IMR-90 (cell line): ENCODE measurements around the gene CDKAL1. TPM values are rescaled to one million over a fixed set of nuclear protein-coding genes. Genes with fewer than 3 reads are reported as not detected.
A peak's percentile ranks its signal among the peaks of the same experiment; 100 is the strongest.

ENCODE experiments used
- ATAC-seq: fragments of 200-7000 bp; cut with Tn5 transposase; 2 replicates; pipeline ENCODE4 v1.9.1; 2020; ENCODE audit warnings: low read depth, mild to moderate bottlenecking, moderate library complexity
- BruUV-seq: library from RNA; stranded (reverse); fragments of 400-500 nt; replicated peaks from 2 replicates; lab custom pipeline; 2021; lab: Mats Ljungman, UMichigan
- CTCF ChIA-PET: fragments of 300-600 bp; formaldehyde crosslinking; extraction: SDS; loops from one replicate; lab custom pipeline; 2021; ENCODE audit warnings: antibody characterized with exemption; lab: Yijun Ruan, JAX
- POLR2A ChIA-PET: fragments of 300-600 bp; sonication (Branson Sonifier 250); formaldehyde crosslinking; loops from one replicate; lab custom pipeline; 2022; ENCODE audit warnings: antibody characterized with exemption; ENCODE audit not compliant: unreplicated experiment; lab: Charles Lee
- DNase-seq: peaks from one replicate; pipeline ENCODE4 v3.0.0; 2013
- H2AFZ ChIP-seq: replicated peaks from 2 replicates; pipeline ENCODE3; 2013; ENCODE audit warnings: low read length, mild to moderate bottlenecking; ENCODE audit not compliant: poor library complexity
- H2AK5ac ChIP-seq: 2 replicates; pipeline ENCODE4 v1.6.1; 2013; ENCODE audit warnings: low read depth, low read length, inconsistent platforms
- H2AK9ac ChIP-seq: replicated peaks from 2 replicates; pipeline ENCODE3; 2013; ENCODE audit warnings: mild to moderate bottlenecking, low read depth, low read length, moderate library complexity; ENCODE audit not compliant: poor library complexity
- H2BK120ac ChIP-seq: 2 replicates; pipeline ENCODE4 v1.6.1; 2013; ENCODE audit warnings: low read depth, low read length, inconsistent platforms
- H2BK15ac ChIP-seq: 3 replicates; pipeline ENCODE4 v1.6.1; 2013; ENCODE audit warnings: low read depth, low read length, inconsistent platforms
- H2BK20ac ChIP-seq: 2 replicates; pipeline ENCODE4 v1.6.1; 2013; ENCODE audit warnings: low read depth, mild to moderate bottlenecking, inconsistent platforms, low read length, moderate library complexity
- H2BK5ac ChIP-seq: 2 replicates; pipeline ENCODE4 v1.6.1; 2013; ENCODE audit warnings: mild to moderate bottlenecking, low read depth, low read length, inconsistent platforms; ENCODE audit not compliant: poor library complexity, severe bottlenecking
- H3K14ac ChIP-seq: replicated peaks from 2 replicates; pipeline ENCODE4 v1.6.1; 2013; ENCODE audit warnings: low read depth, low read length, inconsistent platforms
- H3K18ac ChIP-seq: 2 replicates; pipeline ENCODE4 v1.6.1; 2013; ENCODE audit warnings: low read depth, low read length, control low read depth
- H3K23ac ChIP-seq: 2 replicates; pipeline ENCODE4 v1.6.1; 2013; ENCODE audit warnings: low read depth, low read length, inconsistent platforms
- H3K27ac ChIP-seq: 2 replicates; pipeline ENCODE4 v1.5.1; 2013; ENCODE audit warnings: mild to moderate bottlenecking, control low read depth, low read length; ENCODE audit not compliant: insufficient read depth
- H3K27me3 ChIP-seq: 2 replicates; pipeline ENCODE4 v1.6.1; 2013; ENCODE audit warnings: low read length; ENCODE audit not compliant: control insufficient read depth, insufficient read depth
- H3K36me3 ChIP-seq: 2 replicates; pipeline ENCODE4 v1.6.1; 2013; ENCODE audit warnings: low read length, mixed read lengths; ENCODE audit not compliant: control insufficient read depth, insufficient read depth
- H3K4ac ChIP-seq: 2 replicates; pipeline ENCODE4 v1.6.1; 2013; ENCODE audit warnings: low read depth, low read length, inconsistent platforms
- H3K4me1 ChIP-seq: 2 replicates; pipeline ENCODE4 v1.6.1; 2013; ENCODE audit warnings: low read length, mixed read lengths; ENCODE audit not compliant: control insufficient read depth, insufficient read depth
- H3K4me2 ChIP-seq: 2 replicates; pipeline ENCODE4 v1.6.1; 2013; ENCODE audit warnings: low read depth, mild to moderate bottlenecking, control low read depth, low read length, moderate library complexity
- H3K4me3 ChIP-seq: 2 replicates; pipeline ENCODE4 v1.5.1; 2013; ENCODE audit warnings: low read depth, mild to moderate bottlenecking, control low read depth, low read length, moderate library complexity; ENCODE audit not compliant: insufficient read depth
- H3K56ac ChIP-seq: 2 replicates; pipeline ENCODE4 v1.6.1; 2013; ENCODE audit warnings: low read length, inconsistent platforms; ENCODE audit not compliant: insufficient read depth; ENCODE audit errors: extremely low read depth
- H3K79me1 ChIP-seq, 2 experiments: 2 replicates each; pipeline ENCODE4 v1.6.1; 2013; ENCODE audit warnings: low read length in 2 of 2, inconsistent platforms in 1 of 2, low read depth in 1 of 2
- H3K9ac ChIP-seq: 2 replicates; pipeline ENCODE4 v1.6.1; 2013; ENCODE audit warnings: low read depth, low read length, control low read depth
- H3K9me1 ChIP-seq: 2 replicates; pipeline ENCODE4 v1.6.1; 2013; ENCODE audit warnings: low read length, inconsistent platforms; ENCODE audit not compliant: insufficient read depth
- H3K9me3 ChIP-seq: 2 replicates; pipeline ENCODE4 v1.6.1; 2013; ENCODE audit warnings: low read length; ENCODE audit not compliant: control insufficient read depth, insufficient read depth
- H4K20me1 ChIP-seq: 2 replicates; pipeline ENCODE4 v1.6.1; 2013; ENCODE audit warnings: low read length, inconsistent platforms; ENCODE audit not compliant: insufficient read depth
- H4K5ac ChIP-seq: 2 replicates; pipeline ENCODE4 v1.6.1; 2013; ENCODE audit warnings: mild to moderate bottlenecking, low read depth, low read length, control low read depth
- H4K8ac ChIP-seq, 2 experiments: 2 replicates each; pipeline ENCODE4 v1.6.1; 2013; ENCODE audit warnings: low read depth in 2 of 2, low read length in 2 of 2, control low read depth in 1 of 2, inconsistent platforms in 1 of 2
- H4K91ac ChIP-seq: 2 replicates; pipeline ENCODE4 v1.6.1; 2013; ENCODE audit warnings: low read depth, low read length, inconsistent platforms; ENCODE audit not compliant: insufficient read depth
- BHLHE40 ChIP-seq: fragments of 150-350 bp; IDR thresholded peaks from 2 replicates; pipeline ENCODE4 v1.6.1; 2016; ENCODE audit warnings: mild to moderate bottlenecking, low read depth, low read length
- MAZ ChIP-seq: IDR thresholded peaks from 2 replicates; pipeline ENCODE4 v1.6.1; 2012; ENCODE audit warnings: low read depth, mild to moderate bottlenecking, low read length, improper control_type of control experiment, moderate library complexity, borderline replicate concordance
- POLR2A ChIP-seq: IDR thresholded peaks from 2 replicates; pipeline ENCODE4 v1.6.1; 2012; ENCODE audit warnings: mild to moderate bottlenecking, low read depth, low read length
- RAD21 ChIP-seq: IDR thresholded peaks from 2 replicates; pipeline ENCODE4 v1.6.1; 2012; ENCODE audit warnings: low read length, improper control_type of control experiment
- SMC3 ChIP-seq: fragments of 150-350 bp; IDR thresholded peaks from 2 replicates; pipeline ENCODE4 v1.6.1; 2016; ENCODE audit warnings: low read depth, mild to moderate bottlenecking, antibody characterized with exemption, low read length, moderate library complexity
- WGBS, 2 experiments: methylation state at CpG; one replicate each; pipeline versions ENCODE4 v1.1.5 to v1.1.7; 2013; ENCODE audit warnings: missing lambda C conversion rate in 2 of 2; ENCODE audit not compliant: insufficient read length in 1 of 2; ENCODE audit errors: extremely low coverage in 2 of 2; 5-methylcytosine and 5-hydroxymethylcytosine counted together
- dilution Hi-C: fragments of 300-500 bp; cut with HindIII; formaldehyde crosslinking; loops from one replicate; pipeline ENCODE4 v1.14.3; 2018; ENCODE audit warnings: low sequenced_read_pairs; ENCODE audit not compliant: unreplicated experiment
- in situ Hi-C: fragments of 300-500 bp; cut with MboI; formaldehyde crosslinking; loops from 3 replicates; pipeline ENCODE4 v1.14.3; 2019; ENCODE audit warnings: low sequenced_read_pairs, inconsistent platforms, mixed read lengths
- intact Hi-C: fragments of 100-400 bp; cut with micrococcal nuclease; formaldehyde crosslinking; loops from 2 replicates; pipeline ENCODE4 v1.10.0; 2022
- polyA plus RNA-seq, 3 experiments: library from polyadenylated mRNA; depleted of rRNA; stranded (reverse); fragments of >200 nt; gene quantifications; 2 replicates each; pipeline ENCODE4 v1.2.3, GENCODE V29; 2012; ENCODE audit warnings: low replicate concordance in 1 of 3
- total RNA-seq: library from RNA; depleted of rRNA; stranded (reverse); fragments of >200 nt; gene quantifications from 2 replicates; pipeline ENCODE4 v1.2.3, GENCODE V29; 2012

CDKAL1 gene
- total and polyA plus RNA-seq, 2 of the 4 experiments (the other 2 are of a cell fraction) = 3.7 to 13.1 TPM

- H2BK5ac ChIP-seq = no peak overlapping the region
Observed at GRCh38 chr6:20498041-20498385, 36.2 kb upstream of the CDKAL1 start.

More at GRCh38 chr6:20498041-20498385, 36.2 kb upstream of the CDKAL1 start:
- TF ChIP-seq POLR2A = no peak
- TF ChIP-seq BHLHE40 = no peak
- no peak for TF ChIP-seq RAD21
- TF ChIP-seq SMC3 = no peak
- no peak for TF ChIP-seq MAZ
- H3K9me1 ChIP-seq = no peaks in the 10 kb centered on the region
- WGBS, 2 experiments = no CpG with 5 or more reads among the region's 2 CpGs
- H2AFZ ChIP-seq = no peak overlapping the region
- H4K91ac ChIP-seq = no peak overlapping the region
- in situ Hi-C loops (no loop called here), intact Hi-C loops (no loop called here), dilution Hi-C loops (no loop called here)
- no peak overlapping the region for H3K14ac ChIP-seq
- DNase-seq (no peak), ATAC-seq (no peak)
- ChIA-PET CTCF (no interaction called here), POLR2A (interaction anchor here (0.7 kb wide), 1 partner anchor 15 kb away, joined by 5 read pairs; no protein-coding TSS in a partner anchor)
- H3K18ac ChIP-seq = no peak overlapping the region
- no peak overlapping the region for H3K4me2 ChIP-seq
- H3K27ac ChIP-seq = no peak overlapping the region
- H4K5ac ChIP-seq = no peak overlapping the region
- no peak overlapping the region for H3K56ac ChIP-seq
- no peak overlapping the region for H3K4me3 ChIP-seq
- peak overlapping the region; percentile 38; the same call in 1 of the 2 replicates for H2BK20ac ChIP-seq
- H3K23ac ChIP-seq = no peak overlapping the region
- peaks cover 0 to 6% of the 10 kb centered on the region in 2 experiments; a peak in 3 of 4 replicates for H3K79me1 ChIP-seq
- no TSS peak for BruUV-seq
- H2BK15ac ChIP-seq = no peak overlapping the region
- no peak overlapping the region for H2AK5ac ChIP-seq
- peak overlapping the region; percentile 66; the same call in 1 of the 2 replicates for H3K4ac ChIP-seq
- H3K4me1 ChIP-seq = peaks cover 7% of the 10 kb centered on the region; the same call in 1 of the 2 replicates
- H2BK120ac ChIP-seq = no peak overlapping the region
- no peaks in the 10 kb centered on the region for H4K20me1 ChIP-seq
- no peak overlapping the region for H4K8ac ChIP-seq
- no peak overlapping the region for H3K9ac ChIP-seq
- H3K9me3 ChIP-seq = no peaks in the 10 kb centered on the region
- no peaks in the 10 kb centered on the region for H3K27me3 ChIP-seq
- peaks cover 3% of the 10 kb centered on the region; the same call in 1 of the 2 replicates for H3K36me3 ChIP-seq
- no peak overlapping the region for H2AK9ac ChIP-seq
